HG03066 (cell line): ENCODE data around the gene CNOT3.

Experiments
- ATAC-seq: cut with Tn5 transposase; IDR thresholded peaks from one replicate; pipeline ENCODE4 v1.9.1; 2021; ENCODE audit warnings: low read depth; ENCODE audit not compliant: unreplicated experiment

The CNOT3 gene

GRCh38 chr19:54147676-54148075, 10.1 kb downstream of the CNOT3 start:
- ATAC-seq = no peak

- no peak for ATAC-seq
These were observed 10.6 kb downstream of the CNOT3 start for GRCh38 chr19:54148158-54148557.

- ATAC-seq = no peak
These were observed 11.7 kb downstream of the CNOT3 start for GRCh38 chr19:54149021-54149812.

GRCh38 chr19:54151362-54152035, 13.9 kb downstream of the CNOT3 start:
- no peak for ATAC-seq

- no peak for ATAC-seq
These were observed 14.7 kb downstream of the CNOT3 start for GRCh38 chr19:54152267-54152666.

- no peak for ATAC-seq
These were observed 15.4 kb downstream of the CNOT3 start for GRCh38 chr19:54152878-54153524.

GRCh38 chr19:54153731-54154326, 16.3 kb downstream of the CNOT3 start:
- ATAC-seq = no peak

GRCh38 chr19:54154603-54155345, 17.2 kb downstream of the CNOT3 start:
- no peak for ATAC-seq

- ATAC-seq = no peak
These were observed 18.1 kb downstream of the CNOT3 start for GRCh38 chr19:54155694-54156093.

- no peak for ATAC-seq
These were observed 18.9 kb downstream of the CNOT3 start for GRCh38 chr19:54156490-54156889.

- no peak for ATAC-seq
These were observed 19.4 kb downstream of the CNOT3 start for GRCh38 chr19:54156953-54157352.

- no peak for ATAC-seq
These were observed 21.3 kb downstream of the CNOT3 start for GRCh38 chr19:54158812-54159351.

- peak; percentile 91 for ATAC-seq
These were observed 22.0 kb downstream of the CNOT3 start, which contains the start of gene LENG1 for GRCh38 chr19:54159352-54160181. Gene LENG1 (minus strand): TSS chr19:54159721. CDS start chr19:54159695, 26 bp downstream.

GRCh38 chr19:54160182-54160811, 22.7 kb downstream of the CNOT3 start:
- ATAC-seq = no peak

GRCh38 chr19:54160854-54161253, 23.3 kb downstream of the CNOT3 start:
- no peak for ATAC-seq

- ATAC-seq = no peak
These were observed 24.8 kb downstream of the CNOT3 start for GRCh38 chr19:54162241-54162805.

- ATAC-seq = no peak
These were observed 25.3 kb downstream of the CNOT3 start for GRCh38 chr19:54162884-54163283.

GRCh38 chr19:54164369-54165068, 27.0 kb downstream of the CNOT3 start:
- no peak for ATAC-seq
